Tibial nerve (tissue), 4 donors: ENCODE results near the gene SEC16A.

Source experiments
- CTCF ChIP-seq, 5 experiments: fragments of 200-600 bp in 3 of 5; fragments of 450-650 bp in 2 of 5; sonication (generic) in 3 of 5; IDR thresholded peaks; one replicate each; pipeline ENCODE4 v1.5.1; 2016 to 2019; ENCODE audit warnings: antibody characterized with exemption in 5 of 5, mild to moderate bottlenecking in 3 of 5, moderate library complexity in 2 of 5
- EP300 ChIP-seq, 2 donors: sonication (generic); formaldehyde crosslinking; IDR thresholded peaks; one replicate each; pipeline ENCODE4 v1.6.1; 2017; ENCODE audit warnings: antibody characterized with exemption in 2 of 2, mild to moderate bottlenecking in 1 of 2
- POLR2A ChIP-seq, 2 donors: fragments of 450-650 bp; IDR thresholded peaks; one replicate each; pipeline ENCODE4 v1.6.1; 2017; ENCODE audit warnings: antibody characterized with exemption in 2 of 2, mild to moderate bottlenecking in 2 of 2, moderate library complexity in 2 of 2

- TF ChIP-seq POLR2A (IDR thresholded peaks at IDR 0.05) (no peak), CTCF (IDR thresholded peaks at IDR 0.05) (no peak), EP300 (IDR thresholded peaks at IDR 0.05) (no peak)
Observed at GRCh38 chr9:136471802-136472487, 10.9 kb downstream of the SEC16A start.
